ENCODE results near the gene TMEM125. TPM values are rescaled to one million over a fixed set of nuclear protein-coding genes. Genes with fewer than 3 reads are reported as not detected.
A peak's percentile ranks its signal among the peaks of the same experiment; 100 is the strongest.

TMEM125 gene
- total RNA-seq: 10 to 100 TPM in 2 of 3 donors, not detected in 1; 19.3 to 30.1 TPM

DNA sequence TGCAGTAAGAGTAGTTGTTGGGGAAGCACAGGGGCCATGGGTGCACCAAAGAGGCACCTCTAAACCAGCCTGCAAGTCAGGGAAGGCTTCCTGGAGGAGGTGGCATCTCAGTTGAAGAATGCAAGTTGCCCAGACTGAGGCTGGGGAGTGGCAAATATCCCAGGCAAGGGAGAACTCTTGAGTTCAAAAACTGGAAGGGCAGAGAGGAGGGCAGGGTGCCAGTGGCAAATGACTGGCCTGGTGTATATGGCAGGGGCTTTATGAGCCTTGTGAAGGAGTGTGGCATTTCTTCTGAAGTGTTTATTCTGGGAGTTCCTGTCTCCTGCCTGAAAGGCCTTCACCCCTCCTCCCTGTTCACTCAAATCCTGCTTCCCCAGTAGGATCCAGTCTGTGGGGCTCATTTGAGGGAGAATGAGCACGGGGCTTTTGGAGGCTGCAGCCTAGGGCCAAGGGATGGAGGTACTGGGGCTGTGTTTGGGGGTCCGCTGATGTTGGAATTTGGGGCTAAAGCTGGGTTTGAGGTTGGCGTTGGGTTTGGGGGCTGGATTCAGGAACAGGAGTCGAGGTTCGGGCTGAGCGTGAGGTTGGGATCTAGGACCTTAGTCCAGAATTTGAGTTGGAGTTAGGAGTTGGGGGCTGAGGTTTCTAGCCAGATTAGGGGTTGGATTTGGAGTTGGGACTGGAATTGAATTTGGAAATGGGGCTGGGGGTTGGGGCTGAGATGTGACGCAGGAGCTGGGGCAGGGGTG lies at the start of gene TMEM125:
Gene TMEM125 (plus strand): TSS at position 357 of the 749 bp plus-strand sequence. CDS start 2,740 bp downstream, outside the sequence.
- TF ChIP-seq, protein P1, sequence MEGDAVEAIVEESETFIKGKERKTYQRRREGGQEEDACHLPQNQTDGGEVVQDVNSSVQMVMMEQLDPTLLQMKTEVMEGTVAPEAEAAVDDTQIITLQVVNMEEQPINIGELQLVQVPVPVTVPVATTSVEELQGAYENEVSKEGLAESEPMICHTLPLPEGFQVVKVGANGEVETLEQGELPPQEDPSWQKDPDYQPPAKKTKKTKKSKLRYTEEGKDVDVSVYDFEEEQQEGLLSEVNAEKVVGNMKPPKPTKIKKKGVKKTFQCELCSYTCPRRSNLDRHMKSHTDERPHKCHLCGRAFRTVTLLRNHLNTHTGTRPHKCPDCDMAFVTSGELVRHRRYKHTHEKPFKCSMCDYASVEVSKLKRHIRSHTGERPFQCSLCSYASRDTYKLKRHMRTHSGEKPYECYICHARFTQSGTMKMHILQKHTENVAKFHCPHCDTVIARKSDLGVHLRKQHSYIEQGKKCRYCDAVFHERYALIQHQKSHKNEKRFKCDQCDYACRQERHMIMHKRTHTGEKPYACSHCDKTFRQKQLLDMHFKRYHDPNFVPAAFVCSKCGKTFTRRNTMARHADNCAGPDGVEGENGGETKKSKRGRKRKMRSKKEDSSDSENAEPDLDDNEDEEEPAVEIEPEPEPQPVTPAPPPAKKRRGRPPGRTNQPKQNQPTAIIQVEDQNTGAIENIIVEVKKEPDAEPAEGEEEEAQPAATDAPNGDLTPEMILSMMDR (IDR thresholded peaks at IDR 0.05): no peak
- TF ChIP-seq POLR2A (IDR thresholded peaks at IDR 0.05): no peak
- no peak for TF ChIP-seq POLR2AphosphoS5 (IDR thresholded peaks at IDR 0.05)
- H3K9me3 ChIP-seq: no peaks in the 10 kb centered on the region
- intact Hi-C loops (cut with DNase I; ENCODE audit: low total_unique reads): no loop called here
- peak in 1 of 2 donors; percentile 48 for DNase-seq (ENCODE audit: low spot score in 2 of 2)
- H3K4me3 ChIP-seq: peak within 1 kb of the TSS in 2 of 3 donors; percentile 53 to 66
- no peaks in the 10 kb centered on the region for H3K27me3 ChIP-seq
- no peaks in the 10 kb centered on the region for H3K4me1 ChIP-seq
- H3K27ac ChIP-seq: peak within 1 kb of the TSS; percentile 78 to 81
- H3K36me3 ChIP-seq: no peaks in the 10 kb centered on the region

DNA sequence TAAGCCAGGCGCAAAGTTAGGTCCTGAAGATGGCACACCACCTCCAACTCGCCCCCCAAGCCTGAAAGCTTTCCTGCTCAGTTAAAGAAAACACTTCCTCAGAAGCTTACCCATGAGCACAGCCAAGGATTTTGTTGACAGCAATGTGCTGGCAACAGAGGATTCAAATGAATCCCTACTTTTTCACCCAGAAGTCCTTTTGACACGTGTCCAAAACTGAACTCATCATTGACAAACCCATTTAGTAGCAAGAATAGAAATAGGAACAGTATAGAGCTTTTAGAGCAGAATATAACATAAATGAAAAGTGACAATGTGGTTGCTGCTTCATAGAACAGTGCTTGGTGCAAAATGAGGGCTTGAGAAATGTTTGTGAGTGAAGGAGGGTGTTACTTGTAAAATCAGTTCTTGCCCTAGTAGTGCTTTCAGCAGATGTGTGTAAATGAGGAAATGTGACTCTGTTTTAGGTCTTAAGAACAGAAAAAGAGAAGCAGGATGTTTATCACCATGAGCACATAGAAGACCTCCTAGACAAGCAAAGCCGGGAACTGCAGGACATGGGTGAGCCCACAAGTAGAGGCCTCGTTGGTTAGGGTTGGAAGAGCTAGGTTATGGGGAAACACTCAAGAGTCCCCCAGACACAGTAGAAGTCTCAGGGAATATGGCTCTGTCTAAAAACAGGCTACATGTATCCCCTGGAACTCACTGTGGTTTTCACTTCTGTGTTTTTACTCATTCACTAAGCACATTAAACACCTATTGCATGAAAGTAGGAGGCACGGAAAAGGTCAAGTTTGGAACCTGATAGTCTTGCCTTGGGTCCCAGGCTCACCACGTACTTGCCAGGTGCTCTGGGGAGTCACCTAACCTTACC lies 48.6 kb upstream of the TMEM125 start:
- no peak for DNase-seq (ENCODE audit: low spot score in 2 of 2)
- H3K4me3 ChIP-seq: no peak overlapping the region
- no peaks in the 10 kb centered on the region for H3K4me1 ChIP-seq
- H3K27ac ChIP-seq: no peak overlapping the region
- no peaks in the 10 kb centered on the region for H3K36me3 ChIP-seq
- H3K27me3 ChIP-seq: no peaks in the 10 kb centered on the region
- H3K9me3 ChIP-seq: no peaks in the 10 kb centered on the region
- intact Hi-C loops (cut with DNase I; ENCODE audit: low total_unique reads): no loop called here
- TF ChIP-seq POLR2A (IDR thresholded peaks at IDR 0.05): no peak
- TF ChIP-seq, protein P1 (IDR thresholded peaks at IDR 0.05): no peak
- TF ChIP-seq POLR2AphosphoS5 (IDR thresholded peaks at IDR 0.05): no peak

DNA sequence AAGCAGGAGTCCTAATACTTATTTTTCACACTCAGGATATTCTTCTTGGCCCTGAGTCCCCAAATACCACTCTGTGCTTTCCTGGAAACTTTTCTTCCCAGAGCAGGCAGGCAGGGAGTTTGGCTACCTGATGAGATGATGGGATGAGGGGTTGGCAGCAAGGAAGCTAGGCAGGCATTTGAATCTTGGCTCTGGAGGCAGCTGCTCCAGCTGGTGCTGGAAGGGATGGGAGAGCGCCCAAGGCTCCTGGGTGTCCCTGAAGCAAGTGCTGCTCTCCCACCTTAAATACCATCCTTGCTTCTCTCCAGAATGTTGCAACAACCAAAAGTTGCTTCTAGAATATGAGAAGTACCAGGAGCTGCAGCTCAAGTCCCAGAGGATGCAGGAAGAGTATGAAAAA lies 48.0 kb upstream of the TMEM125 start:
- intact Hi-C loops (cut with DNase I; ENCODE audit: low total_unique reads): no loop called here
- H3K36me3 ChIP-seq: no peaks in the 10 kb centered on the region
- no peak for DNase-seq (ENCODE audit: low spot score in 2 of 2)
- no peak overlapping the region for H3K27ac ChIP-seq
- TF ChIP-seq POLR2AphosphoS5 (IDR thresholded peaks at IDR 0.05) (no peak), POLR2A (IDR thresholded peaks at IDR 0.05) (no peak)
- TF ChIP-seq, protein P1 (IDR thresholded peaks at IDR 0.05): no peak
- no peaks in the 10 kb centered on the region for H3K9me3 ChIP-seq
- no peak overlapping the region for H3K4me3 ChIP-seq
- no peaks in the 10 kb centered on the region for H3K27me3 ChIP-seq
- H3K4me1 ChIP-seq: no peaks in the 10 kb centered on the region

DNA sequence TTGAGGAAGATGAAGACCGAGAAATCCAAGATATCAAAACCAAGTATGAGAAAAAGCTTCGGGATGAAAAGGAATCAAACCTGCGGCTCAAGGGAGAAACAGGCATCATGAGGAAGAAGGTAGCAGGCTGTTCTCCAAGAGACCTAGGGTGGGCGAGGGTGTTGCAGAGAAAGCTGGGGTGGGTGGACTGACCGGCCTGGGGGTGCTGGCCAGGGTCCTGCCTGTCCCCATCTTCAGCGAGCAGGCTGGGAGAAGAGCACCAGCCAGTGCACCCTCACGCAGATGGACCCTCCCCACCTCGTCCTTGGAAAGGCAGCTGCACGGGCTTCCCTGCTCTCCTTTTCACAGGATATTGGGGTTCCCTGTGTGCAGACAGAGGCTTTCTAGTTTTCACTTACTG lies 46.9 kb upstream of the TMEM125 start:
- intact Hi-C loops (cut with DNase I; ENCODE audit: low total_unique reads): no loop called here

More for the DNA sequence above, 46.9 kb upstream of the TMEM125 start:
- DNase-seq (ENCODE audit: low spot score in 2 of 2): no peak
- Histone ChIP-seq H3K4me1 (no peaks in the 10 kb centered on the region), H3K27ac (no peak overlapping the region), H3K36me3 (no peaks in the 10 kb centered on the region), H3K9me3 (no peaks in the 10 kb centered on the region), H3K4me3 (no peak overlapping the region), H3K27me3 (no peaks in the 10 kb centered on the region)
- TF ChIP-seq POLR2A (IDR thresholded peaks at IDR 0.05) (no peak), POLR2AphosphoS5 (IDR thresholded peaks at IDR 0.05) (no peak)
- TF ChIP-seq, protein P1 (IDR thresholded peaks at IDR 0.05): no peak

Measured in breast epithelium (tissue), 4 donors.